Measurements from ENCODE around the gene SLC19A1. TPM values are rescaled to one million over a fixed set of nuclear protein-coding genes. Genes with fewer than 3 reads are reported as not detected.
A peak's percentile ranks its signal among the peaks of the same experiment; 100 is the strongest.

The SLC19A1 gene
- total RNA-seq, 3 donors from 2014 or later = 5.6 to 6.7 (median 6.6) TPM

DNA sequence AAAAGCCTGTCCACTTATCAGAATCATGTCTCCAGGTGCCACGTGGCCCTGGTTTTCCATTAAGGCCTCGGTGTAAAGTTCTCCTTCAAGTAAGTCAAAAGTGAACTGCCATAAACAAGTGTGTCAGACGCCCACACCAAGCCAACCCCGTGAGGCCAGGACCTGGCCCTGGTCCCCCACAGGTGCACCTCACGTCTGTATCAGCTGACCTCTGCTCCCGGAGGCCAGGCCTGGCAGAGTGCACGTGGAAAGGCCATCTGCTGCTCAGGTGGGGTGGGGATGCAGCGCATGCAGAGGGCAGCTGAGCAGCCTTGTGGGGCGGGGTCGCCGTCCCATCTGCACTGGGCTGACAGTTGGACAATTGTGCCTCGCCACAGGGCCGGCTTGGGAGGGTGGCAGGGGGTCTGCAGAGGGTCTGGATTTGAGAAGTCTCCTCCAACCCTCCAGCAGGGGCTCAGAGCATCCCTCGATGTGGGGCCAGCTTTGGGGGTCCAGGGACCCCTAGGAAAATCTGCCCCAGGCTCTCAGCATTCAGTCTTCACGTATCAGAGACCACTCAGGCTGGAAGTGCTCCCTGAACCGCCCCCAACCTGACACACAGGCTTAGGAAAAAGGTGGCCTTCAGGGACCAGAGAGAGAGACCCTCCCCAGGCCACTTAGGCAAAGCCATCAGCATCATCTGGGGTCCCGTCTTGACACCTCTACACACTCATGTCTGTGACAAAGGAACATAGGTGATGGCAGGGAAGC lies 3.0 kb downstream of the SLC19A1 start:
- intact Hi-C loops (cut with DNase I; ENCODE audit: low total_unique reads) = no loop called here
- H3K9me3 ChIP-seq = no peaks in the 10 kb centered on the region

GRCh38 chr21:45538381-45539045 lies 3.7 kb downstream of the SLC19A1 start:
- peak in 1 of 2 donors; percentile 37 for DNase-seq (ENCODE audit: low spot score in 2 of 2)
- H3K9me3 ChIP-seq = no peaks in the 10 kb centered on the region
- TF ChIP-seq POLR2AphosphoS5 (IDR thresholded peaks at IDR 0.05) = no peak
- TF ChIP-seq CTCF (IDR thresholded peaks at IDR 0.05) = no peak
- no peak for TF ChIP-seq POLR2A (IDR thresholded peaks at IDR 0.05)
- no peak overlapping the region for H3K27ac ChIP-seq
- intact Hi-C loops (cut with DNase I; ENCODE audit: low total_unique reads) = no loop called here
- H3K4me1 ChIP-seq = peaks cover 4 to 6% of the 10 kb centered on the region in 2 donors
- H3K27me3 ChIP-seq = no peaks in the 10 kb centered on the region
- H3K4me3 ChIP-seq = no peak overlapping the region
- no peaks in the 10 kb centered on the region for H3K36me3 ChIP-seq

More for the DNA sequence above, 3.0 kb downstream of the SLC19A1 start:
- H3K4me3 ChIP-seq = no peak overlapping the region
- peak in 1 of 2 donors; percentile 49 for DNase-seq (ENCODE audit: low spot score in 2 of 2)
- H3K36me3 ChIP-seq = no peaks in the 10 kb centered on the region
- no peak overlapping the region for H3K27ac ChIP-seq
- no peaks in the 10 kb centered on the region for H3K27me3 ChIP-seq
- TF ChIP-seq CTCF (IDR thresholded peaks at IDR 0.05) = no peak
- peaks cover 4 to 6% of the 10 kb centered on the region in 2 donors for H3K4me1 ChIP-seq

DNA sequence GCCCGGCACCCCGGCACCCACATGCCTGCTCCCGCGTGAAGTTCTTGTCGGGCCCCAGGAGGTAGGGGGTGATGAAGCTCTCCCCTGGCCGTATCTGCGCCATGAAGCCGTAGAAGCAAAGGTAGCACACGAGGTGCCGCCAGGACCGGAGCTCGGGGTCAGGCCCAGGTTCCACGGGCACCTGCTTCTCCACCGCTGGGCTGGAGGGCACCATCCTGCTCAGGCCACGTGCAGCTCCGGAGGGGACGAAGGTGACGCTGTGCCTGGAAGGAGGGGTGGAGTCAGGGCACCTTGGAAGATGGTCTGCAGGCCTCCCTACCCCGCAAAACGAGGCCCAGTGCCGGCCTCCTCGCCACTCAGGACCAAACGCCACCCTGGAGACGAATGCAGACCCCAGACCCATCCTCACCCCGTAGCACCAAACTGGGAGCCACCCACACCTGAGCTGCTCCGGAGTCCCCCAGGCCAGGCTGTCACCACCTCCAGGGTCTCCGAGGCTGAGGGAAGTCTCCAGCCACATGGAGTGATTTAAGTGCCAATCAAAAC lies 4.4 kb downstream of the SLC19A1 start:
- peak in 1 of 2 donors; percentile 45 for DNase-seq (ENCODE audit: low spot score in 2 of 2)
- Histone ChIP-seq H3K9me3 (no peaks in the 10 kb centered on the region), H3K4me3 (no peak overlapping the region), H3K27ac (no peak overlapping the region), H3K36me3 (no peaks in the 10 kb centered on the region), H3K27me3 (no peaks in the 10 kb centered on the region), H3K4me1 (peaks cover 3 to 4% of the 10 kb centered on the region in 2 donors)
- no peak for TF ChIP-seq POLR2AphosphoS5 (IDR thresholded peaks at IDR 0.05)
- TF ChIP-seq CTCF (IDR thresholded peaks at IDR 0.05) = no peak
- no peak for TF ChIP-seq POLR2A (IDR thresholded peaks at IDR 0.05)
- intact Hi-C loops (cut with DNase I; ENCODE audit: low total_unique reads) = no loop called here

DNA sequence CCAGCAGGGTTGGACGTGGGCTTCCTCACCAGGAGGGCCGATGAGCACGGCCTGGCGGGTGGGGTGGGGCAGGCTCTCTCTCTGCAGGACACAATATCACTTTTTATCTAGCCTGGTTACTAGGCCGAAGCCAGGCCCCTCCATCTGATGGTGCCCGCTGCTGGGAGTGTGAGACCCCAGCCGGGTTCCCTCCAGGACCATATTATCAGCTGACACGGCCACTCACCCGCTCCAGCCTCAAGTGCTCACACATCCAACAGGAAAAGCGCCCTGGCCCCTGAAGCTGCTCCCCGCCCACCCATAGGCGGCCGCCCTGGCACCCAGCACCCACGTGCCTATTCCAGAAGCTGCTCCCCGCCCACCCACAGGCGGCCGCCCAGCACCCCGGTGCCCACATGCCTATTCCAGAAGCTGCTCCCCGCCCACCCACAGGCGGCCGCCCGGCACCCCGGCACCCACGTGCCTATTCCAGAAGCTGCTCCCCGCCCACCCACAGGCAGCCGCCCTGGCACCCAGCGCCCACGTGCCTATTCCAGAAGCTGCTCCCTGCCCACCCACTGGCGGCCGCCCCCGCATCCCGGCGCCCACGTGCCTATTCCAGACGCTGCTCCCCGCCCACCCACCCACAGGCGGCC lies 5.0 kb downstream of the SLC19A1 start:
- peak in 1 of 2 donors; percentile 48 for DNase-seq (ENCODE audit: low spot score in 2 of 2)
- TF ChIP-seq POLR2AphosphoS5 (IDR thresholded peaks at IDR 0.05) = no peak
- no peak for TF ChIP-seq POLR2A (IDR thresholded peaks at IDR 0.05)
- TF ChIP-seq CTCF (IDR thresholded peaks at IDR 0.05) = no peak
- Histone ChIP-seq H3K27me3 (no peaks in the 10 kb centered on the region), H3K4me3 (no peak overlapping the region), H3K4me1 (peaks cover 0 to 4% of the 10 kb centered on the region in 2 donors), H3K27ac (no peak overlapping the region), H3K36me3 (no peaks in the 10 kb centered on the region), H3K9me3 (no peaks in the 10 kb centered on the region)
- intact Hi-C loops (cut with DNase I; ENCODE audit: low total_unique reads) = no loop called here
